ENCODE data around the gene DLEU7. TPM values are rescaled to one million over a fixed set of nuclear protein-coding genes. Genes with fewer than 3 reads are reported as not detected.

Gene DLEU7
- total and polyA plus RNA-seq, 4 donors, result 0.39 to 0.50 (median 0.48) TPM; not detected in 1

GRCh38 chr13:50810468-50810867, 33.0 kb downstream of the DLEU7 start:
- Histone ChIP-seq H3K4me1 (ENCODE audit: control insufficient read depth in 1 of 2, insufficient read depth in 2 of 2, low read length in 2 of 2) (no peaks in the 10 kb centered on the region), H3K27me3 (ENCODE audit: control insufficient read depth in 1 of 2, insufficient read depth in 2 of 2, low read length in 1 of 2) (no peaks in the 10 kb centered on the region), H3K9me3 (ENCODE audit: control insufficient read depth, low read length) (peaks cover 2% of the 10 kb centered on the region), H3K36me3 (ENCODE audit: control insufficient read depth in 1 of 2, insufficient read depth in 2 of 2, low read length in 1 of 2) (no peaks in the 10 kb centered on the region), H3K27ac (ENCODE audit: low read depth in 1 of 2, low read length in 2 of 2) (no peak overlapping the region), H3K4me3 (ENCODE audit: low read length in 2 of 2) (no peak overlapping the region)
- intact Hi-C loops (cut with DNase I), result no loop called here
- DNase-seq, result no peak
- WGBS, 2 donors, result 91 to 94% methylated on average over 4 of the region's 4 CpGs
- ATAC-seq (ENCODE audit: low FRiP score), result no peak

- Histone ChIP-seq H3K27me3 (ENCODE audit: control insufficient read depth in 1 of 2, insufficient read depth in 2 of 2, low read length in 1 of 2) (no peaks in the 10 kb centered on the region), H3K4me1 (ENCODE audit: control insufficient read depth in 1 of 2, insufficient read depth in 2 of 2, low read length in 2 of 2) (no peaks in the 10 kb centered on the region), H3K27ac (ENCODE audit: low read depth in 1 of 2, low read length in 2 of 2) (no peak overlapping the region), H3K36me3 (ENCODE audit: control insufficient read depth in 1 of 2, insufficient read depth in 2 of 2, low read length in 1 of 2) (no peaks in the 10 kb centered on the region), H3K9me3 (ENCODE audit: control insufficient read depth, low read length) (peaks cover 2% of the 10 kb centered on the region), H3K4me3 (ENCODE audit: low read length in 2 of 2) (no peak overlapping the region)
- 61 to 71% methylated on average over 8 of the region's 8 CpGs for WGBS, 2 donors
- intact Hi-C loops (cut with DNase I), result loop anchor here in 1 of 2 donors (10.0 kb wide), 1 partner anchor 645 kb away; no protein-coding TSS in a partner anchor
- ATAC-seq (ENCODE audit: low FRiP score), result no peak
- DNase-seq, result no peak
Observed at GRCh38 chr13:50809133-50810090, 34.1 kb downstream of the DLEU7 start.

- Histone ChIP-seq H3K27ac (ENCODE audit: low read depth in 1 of 2, low read length in 2 of 2) (no peak overlapping the region), H3K27me3 (ENCODE audit: control insufficient read depth in 1 of 2, insufficient read depth in 2 of 2, low read length in 1 of 2) (no peaks in the 10 kb centered on the region), H3K9me3 (ENCODE audit: control insufficient read depth, low read length) (peaks cover 2% of the 10 kb centered on the region), H3K36me3 (ENCODE audit: control insufficient read depth in 1 of 2, insufficient read depth in 2 of 2, low read length in 1 of 2) (no peaks in the 10 kb centered on the region), H3K4me1 (ENCODE audit: control insufficient read depth in 1 of 2, insufficient read depth in 2 of 2, low read length in 2 of 2) (peaks cover 0 to under 1% of the 10 kb centered on the region in 2 donors), H3K4me3 (ENCODE audit: low read length in 2 of 2) (no peak overlapping the region)
- ATAC-seq (ENCODE audit: low FRiP score) (no peak), DNase-seq (no peak)
- intact Hi-C loops (cut with DNase I), result loop anchor here in 1 of 2 donors (10.0 kb wide), 1 partner anchor 641 kb away; no protein-coding TSS in a partner anchor
Observed at GRCh38 chr13:50805805-50806204, 37.7 kb downstream of the DLEU7 start.

- Histone ChIP-seq H3K9me3 (ENCODE audit: control insufficient read depth, low read length) (peaks cover 2% of the 10 kb centered on the region), H3K27me3 (ENCODE audit: control insufficient read depth in 1 of 2, insufficient read depth in 2 of 2, low read length in 1 of 2) (no peaks in the 10 kb centered on the region), H3K27ac (ENCODE audit: low read depth in 1 of 2, low read length in 2 of 2) (no peak overlapping the region), H3K4me3 (ENCODE audit: low read length in 2 of 2) (no peak overlapping the region), H3K4me1 (ENCODE audit: control insufficient read depth in 1 of 2, insufficient read depth in 2 of 2, low read length in 2 of 2) (peaks cover 0 to 3% of the 10 kb centered on the region in 2 donors), H3K36me3 (ENCODE audit: control insufficient read depth in 1 of 2, insufficient read depth in 2 of 2, low read length in 1 of 2) (no peaks in the 10 kb centered on the region)
- DNase-seq (peak in 1 of 2 donors; percentile 55), ATAC-seq (ENCODE audit: low FRiP score) (peak; percentile 92)
- 41 to 44% methylated on average over 13 of the region's 13 CpGs for WGBS, 2 donors
- intact Hi-C loops (cut with DNase I), result loop anchor here (5.0 to 10.0 kb wide), 4 partner anchors 269 to 824 kb away; no protein-coding TSS in a partner anchor
Observed at GRCh38 chr13:50801087-50801931, 42.2 kb downstream of the DLEU7 start.

DNA sequence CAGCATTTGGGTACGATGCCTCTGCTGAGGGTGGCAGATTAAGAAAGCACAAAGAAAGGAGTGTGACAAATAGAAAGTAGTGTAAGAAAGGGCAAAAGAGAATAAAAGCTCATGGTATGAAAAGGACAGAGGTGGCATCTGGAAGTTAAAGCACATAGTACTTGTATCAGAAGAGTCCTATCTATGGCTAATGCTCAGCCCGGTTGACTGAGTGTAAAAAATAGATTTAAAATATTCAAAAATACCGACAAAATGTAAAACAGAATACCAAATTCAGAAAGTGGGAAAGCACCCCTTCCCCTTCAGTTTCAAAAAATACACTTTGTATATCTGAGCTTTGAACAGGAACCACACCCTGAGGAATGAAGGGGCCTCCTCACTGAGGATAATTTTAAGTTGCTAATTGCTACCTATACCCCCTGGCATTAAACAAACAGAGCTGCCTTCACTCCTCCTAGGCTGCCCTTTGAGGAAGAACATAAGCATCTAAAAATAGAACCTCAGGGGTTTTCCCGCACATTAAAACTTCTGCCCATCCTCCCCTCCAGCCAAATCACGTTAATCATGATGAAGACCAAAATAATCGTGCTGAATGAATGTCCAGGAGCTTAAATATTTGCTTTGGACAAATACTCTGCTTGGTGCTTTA, 43.3 kb downstream of the DLEU7 start:
- WGBS, 2 donors, result 38 to 43% methylated on average over 6 of the region's 6 CpGs
- no peak for ATAC-seq (ENCODE audit: low FRiP score)

DNA sequence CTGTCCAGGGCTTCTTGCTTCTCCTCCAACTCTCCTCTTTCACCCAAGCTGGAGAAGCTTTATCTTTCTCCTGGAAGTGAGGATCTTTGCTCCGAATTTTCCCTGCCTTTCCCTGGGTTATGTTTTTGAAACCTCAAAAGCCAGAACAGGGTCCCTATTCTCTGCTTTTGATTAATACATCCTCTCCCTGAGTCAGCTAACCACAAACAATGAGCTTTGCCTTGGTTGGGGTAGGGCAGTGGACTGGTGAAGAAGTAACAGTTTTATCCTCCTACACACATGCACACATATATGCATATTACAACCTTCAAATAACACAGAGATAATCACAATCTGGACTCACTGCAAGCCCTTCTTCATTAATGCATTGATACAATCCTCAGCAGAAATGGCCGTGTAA, 44.6 kb downstream of the DLEU7 start:
- H3K9me3 ChIP-seq (ENCODE audit: control insufficient read depth, low read length), result peaks cover 1% of the 10 kb centered on the region
- H3K27ac ChIP-seq (ENCODE audit: low read depth in 1 of 2, low read length in 2 of 2), result no peak overlapping the region
- 87 to 95% methylated on average over 2 of the region's 2 CpGs for WGBS, 2 donors
- DNase-seq (no peak), ATAC-seq (ENCODE audit: low FRiP score) (no peak)
- no peaks in the 10 kb centered on the region for H3K36me3 ChIP-seq (ENCODE audit: control insufficient read depth in 1 of 2, insufficient read depth in 2 of 2, low read length in 1 of 2)
- H3K27me3 ChIP-seq (ENCODE audit: control insufficient read depth in 1 of 2, insufficient read depth in 2 of 2, low read length in 1 of 2), result no peaks in the 10 kb centered on the region
- H3K4me1 ChIP-seq (ENCODE audit: control insufficient read depth in 1 of 2, insufficient read depth in 2 of 2, low read length in 2 of 2), result peaks cover 0 to 3% of the 10 kb centered on the region in 2 donors
- intact Hi-C loops (cut with DNase I), result loop anchor here in 1 of 2 donors (10.0 kb wide), 1 partner anchor 624 kb away; no protein-coding TSS in a partner anchor
- no peak overlapping the region for H3K4me3 ChIP-seq (ENCODE audit: low read length in 2 of 2)

More for the DNA sequence above, 43.3 kb downstream of the DLEU7 start:
- DNase-seq, result no peak
- Histone ChIP-seq H3K4me1 (ENCODE audit: control insufficient read depth in 1 of 2, insufficient read depth in 2 of 2, low read length in 2 of 2) (peaks cover 0 to 3% of the 10 kb centered on the region in 2 donors), H3K27me3 (ENCODE audit: control insufficient read depth in 1 of 2, insufficient read depth in 2 of 2, low read length in 1 of 2) (no peaks in the 10 kb centered on the region), H3K27ac (ENCODE audit: low read depth in 1 of 2, low read length in 2 of 2) (no peak overlapping the region), H3K9me3 (ENCODE audit: control insufficient read depth, low read length) (peaks cover under 1% of the 10 kb centered on the region), H3K4me3 (ENCODE audit: low read length in 2 of 2) (no peak overlapping the region), H3K36me3 (ENCODE audit: control insufficient read depth in 1 of 2, insufficient read depth in 2 of 2, low read length in 1 of 2) (no peaks in the 10 kb centered on the region)
- intact Hi-C loops (cut with DNase I), result loop anchor here (5.0 to 10.0 kb wide), 4 partner anchors 268 to 823 kb away; no protein-coding TSS in a partner anchor

- ATAC-seq (ENCODE audit: low FRiP score), result no peak
- Histone ChIP-seq H3K4me3 (ENCODE audit: low read length in 2 of 2) (no peak overlapping the region), H3K4me1 (ENCODE audit: control insufficient read depth in 1 of 2, insufficient read depth in 2 of 2, low read length in 2 of 2) (peaks cover 0 to 3% of the 10 kb centered on the region in 2 donors), H3K36me3 (ENCODE audit: control insufficient read depth in 1 of 2, insufficient read depth in 2 of 2, low read length in 1 of 2) (no peaks in the 10 kb centered on the region), H3K9me3 (ENCODE audit: control insufficient read depth, low read length) (peaks cover 1% of the 10 kb centered on the region), H3K27me3 (ENCODE audit: control insufficient read depth in 1 of 2, insufficient read depth in 2 of 2, low read length in 1 of 2) (no peaks in the 10 kb centered on the region), H3K27ac (ENCODE audit: low read depth in 1 of 2, low read length in 2 of 2) (no peak overlapping the region)
- DNase-seq, result no peak
- 16 to 17% methylated on average over 8 of the region's 8 CpGs for WGBS, 2 donors
- intact Hi-C loops (cut with DNase I), result loop anchor here in 1 of 2 donors (10.0 kb wide), 1 partner anchor 622 kb away; no protein-coding TSS in a partner anchor
Observed at GRCh38 chr13:50797091-50797490, 46.4 kb downstream of the DLEU7 start.

GRCh38 chr13:50796463-50796862, 47.0 kb downstream of the DLEU7 start:
- 82 to 90% methylated on average over 1 of the region's 1 CpG for WGBS, 2 donors
- intact Hi-C loops (cut with DNase I), result loop anchor here in 1 of 2 donors (10.0 kb wide), 1 partner anchor 622 kb away; no protein-coding TSS in a partner anchor
- H3K4me1 ChIP-seq (ENCODE audit: control insufficient read depth in 1 of 2, insufficient read depth in 2 of 2, low read length in 2 of 2), result peaks cover 0 to 3% of the 10 kb centered on the region in 2 donors
- no peaks in the 10 kb centered on the region for H3K27me3 ChIP-seq (ENCODE audit: control insufficient read depth in 1 of 2, insufficient read depth in 2 of 2, low read length in 1 of 2)
- H3K27ac ChIP-seq (ENCODE audit: low read depth in 1 of 2, low read length in 2 of 2), result no peak overlapping the region
- DNase-seq (no peak), ATAC-seq (ENCODE audit: low FRiP score) (no peak)
- no peak overlapping the region for H3K4me3 ChIP-seq (ENCODE audit: low read length in 2 of 2)
- no peaks in the 10 kb centered on the region for H3K36me3 ChIP-seq (ENCODE audit: control insufficient read depth in 1 of 2, insufficient read depth in 2 of 2, low read length in 1 of 2)
- H3K9me3 ChIP-seq (ENCODE audit: control insufficient read depth, low read length), result peaks cover 1% of the 10 kb centered on the region

Data from aorta (tissue), 5 donors.